Melanocyte of skin (primary cell): ENCODE results near the gene C2orf68. TPM values are rescaled to one million over a fixed set of nuclear protein-coding genes. Genes with fewer than 3 reads are reported as not detected.

Experiments used
- small RNA-seq, 2 donors: library from RNA; depleted of rRNA; stranded (forward); fragments of <200 nt; gene quantifications; one replicate each; pipeline ENCODE3, GENCODE V24; 2012
- total RNA-seq, 2 donors: library from RNA; depleted of rRNA; stranded (reverse); fragments of >200 nt; gene quantifications; 2 replicates each; pipeline ENCODE4 v1.2.3, GENCODE V29; 2012

The C2orf68 gene, protein sequence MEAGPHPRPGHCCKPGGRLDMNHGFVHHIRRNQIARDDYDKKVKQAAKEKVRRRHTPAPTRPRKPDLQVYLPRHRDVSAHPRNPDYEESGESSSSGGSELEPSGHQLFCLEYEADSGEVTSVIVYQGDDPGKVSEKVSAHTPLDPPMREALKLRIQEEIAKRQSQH
- 10 to 100 TPM; 13.3 to 16.9 TPM for total RNA-seq

DNA sequence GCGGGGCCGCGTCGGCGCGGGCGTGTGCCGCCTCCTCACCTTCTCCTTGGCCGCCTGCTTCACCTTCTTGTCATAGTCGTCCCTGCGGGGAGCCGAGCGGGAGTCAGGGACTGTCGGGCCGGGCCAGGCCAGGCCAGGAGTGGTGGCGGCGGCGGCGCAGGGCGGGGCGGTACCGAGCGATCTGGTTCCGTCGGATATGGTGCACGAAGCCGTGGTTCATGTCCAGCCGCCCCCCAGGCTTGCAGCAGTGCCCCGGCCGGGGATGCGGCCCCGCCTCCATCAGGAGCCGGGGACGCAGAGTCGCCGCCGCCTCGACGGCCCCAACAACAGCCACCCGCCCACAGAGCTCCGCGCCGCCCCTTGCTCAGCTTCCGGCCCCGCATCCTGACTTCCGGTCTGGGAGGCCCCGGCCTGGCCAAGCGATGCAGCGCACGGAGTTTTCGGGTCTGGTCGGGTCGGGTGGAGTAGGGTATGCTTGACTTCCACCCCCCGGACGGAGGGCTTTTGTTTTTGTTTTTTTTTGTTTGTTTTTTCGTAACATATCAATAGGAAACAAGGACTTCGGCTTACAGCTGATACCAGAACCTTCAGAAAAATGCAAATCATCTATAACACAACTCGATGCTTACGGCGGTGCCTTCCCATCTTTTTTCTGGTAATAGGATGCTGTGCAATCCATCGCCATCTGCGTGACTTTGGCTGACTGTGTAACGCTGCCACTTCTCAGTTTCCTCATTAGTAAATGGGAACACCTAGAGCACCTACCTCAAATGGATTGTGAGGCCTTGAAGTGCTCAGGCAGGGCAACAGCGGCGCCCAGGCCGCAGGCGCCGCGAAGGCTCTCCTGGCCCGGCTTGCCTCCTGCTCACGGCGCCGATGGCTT is at the start of gene C2orf68:
Gene C2orf68 (minus strand): TSS at position 362 of the 883 bp plus-strand sequence. CDS start 82 bp downstream, at position 280.

DNA sequence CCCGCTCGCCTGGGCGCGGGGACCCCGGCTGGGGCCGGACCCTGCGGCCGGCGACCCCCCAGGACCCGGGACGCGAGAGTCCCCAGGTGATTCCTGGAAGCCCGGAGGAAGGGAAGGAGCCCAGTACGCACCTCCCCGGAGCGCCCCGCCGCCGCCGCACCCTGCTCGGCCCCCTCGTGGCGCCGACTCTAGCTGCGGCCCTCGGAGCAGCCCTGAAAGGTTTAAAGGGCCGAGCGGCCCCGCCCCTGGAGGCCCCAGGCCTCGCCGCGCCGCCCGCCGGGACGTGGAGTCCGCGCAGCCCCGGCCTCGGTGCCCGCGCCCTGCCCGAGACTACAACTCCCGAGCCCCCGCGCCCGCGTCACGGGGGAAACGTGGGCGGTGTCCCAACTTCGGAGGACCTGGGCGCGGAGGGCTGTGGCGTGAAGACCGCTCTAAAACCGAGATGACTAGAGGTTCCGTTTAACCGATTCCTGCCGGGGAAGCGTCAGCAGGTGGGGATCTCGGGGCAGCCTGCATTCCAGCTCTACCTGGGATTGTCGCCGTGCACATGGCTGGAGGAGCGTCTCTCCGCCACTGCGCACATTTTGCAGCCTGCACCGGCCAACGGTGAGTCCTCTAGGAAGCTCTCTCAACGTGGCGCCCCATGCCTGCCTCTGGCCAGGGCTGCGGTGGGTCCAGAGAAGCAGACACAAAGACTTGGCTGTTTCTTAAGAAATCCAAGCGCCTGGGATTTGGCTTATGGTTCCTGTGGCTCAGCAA is 9.2 kb downstream of the C2orf68 start, which contains the start of gene TMEM150A:
Gene TMEM150A (minus strand): TSS at position 223 of the 759 bp plus-strand sequence. CDS start 750 bp downstream, outside the sequence.

GRCh38 chr2:85595301-85596025 is 16.4 kb downstream of the C2orf68 start, which contains the start of gene RNF181:
TSS of gene RNF181 (plus strand) at chr2:85595745. CDS start at chr2:85595764, 19 bp downstream.

DNA sequence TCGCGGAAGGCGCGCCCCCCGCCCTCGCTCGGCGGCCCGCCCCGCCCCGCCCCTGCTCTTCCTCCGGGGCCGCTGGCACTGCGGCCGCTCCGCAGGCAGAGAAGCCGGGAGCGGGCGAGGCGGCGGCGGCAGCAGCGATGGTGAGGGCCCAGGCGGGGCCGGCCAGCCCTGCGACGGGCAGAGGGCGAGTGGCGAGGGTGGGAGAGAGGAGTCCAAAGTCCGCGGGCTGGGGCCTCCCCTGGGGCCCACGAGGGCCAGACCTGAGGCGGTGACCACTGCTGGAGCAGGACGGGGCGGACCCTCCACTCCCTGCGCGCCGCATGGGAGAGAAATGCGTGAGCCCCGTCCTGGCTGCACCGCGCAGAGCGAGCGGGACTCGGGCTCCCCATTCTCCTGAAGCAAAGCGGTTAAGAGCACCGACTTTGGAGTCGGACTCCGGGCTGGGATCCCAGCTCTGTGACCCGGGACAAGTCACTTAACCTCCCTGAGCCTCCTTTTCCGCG is 27.5 kb downstream of the C2orf68 start, which contains the start of gene VAMP5:
Gene VAMP5 (plus strand): TSS at position 78 of the 503 bp plus-strand sequence. CDS start 60 bp downstream, at position 138.

GRCh38 chr2:85577386-85578242 is 34.3 kb downstream of the C2orf68 start, which contains the start of gene VAMP8:
TSS of gene VAMP8 (plus strand) at chr2:85577586. CDS start at chr2:85577647, 61 bp downstream.

GRCh38 chr2:85561280-85562212 is 50.3 kb downstream of the C2orf68 start, which contains the start of gene GGCX:
TSS of gene GGCX (minus strand) at chr2:85561493. CDS start at chr2:85561428, 65 bp downstream.

Small RNAs within 50 kb of the gene (small RNA-seq; reads per million reads assigned to genes)
- 0 reads per million in 2 donors for gene RN7SL126P

Other genes starting within 250 kb of the C2orf68 start
- 10 to 100 TPM; 16.2 to 37.0 TPM for gene CAPG, start 201.7 kb downstream of the C2orf68 start, total RNA-seq
- gene SH2D6, start 193.4 kb downstream of the C2orf68 start, total RNA-seq, result 1 to 10 TPM in 1 of 2 donors, under 1 TPM in 1; 0.33 to 1.4 TPM
- 100 to 1,000 TPM in 1 of 2 donors, 10 to 100 TPM in 1; 74.7 to 258 TPM for gene MAT2A, start 72.9 kb downstream of the C2orf68 start, total RNA-seq
- 10 to 100 TPM; 29.9 to 47.0 TPM for gene GGCX, start 50.6 kb downstream of the C2orf68 start, total RNA-seq
- gene VAMP8, start 34.5 kb downstream of the C2orf68 start, total RNA-seq, result 10 to 100 TPM; 12.0 to 27.6 TPM
- 10 to 100 TPM; 10.7 to 11.0 TPM for gene VAMP5, start 27.6 kb downstream of the C2orf68 start, total RNA-seq
- 100 to 1,000 TPM; 151 to 162 TPM for gene RNF181, start 16.3 kb downstream of the C2orf68 start, total RNA-seq
- gene TMEM150A, start 9.4 kb downstream of the C2orf68 start, total RNA-seq, result 1 to 10 TPM; 8.0 to 8.9 TPM
- 10 to 100 TPM; 41.0 to 60.9 TPM for gene USP39, start 4.1 kb upstream of the C2orf68 start, total RNA-seq
- gene SFTPB, start 56.1 kb upstream of the C2orf68 start, total RNA-seq, result not detected
- gene GNLY, start 82.3 kb upstream of the C2orf68 start, total RNA-seq, result not detected
- 1 to 10 TPM; 2.4 to 9.0 TPM for gene ATOH8, start 141.9 kb upstream of the C2orf68 start, total RNA-seq